H9 (cell line): Measurements from ENCODE around the gene SLC9A9. TPM values are rescaled to one million over a fixed set of nuclear protein-coding genes. Genes with fewer than 3 reads are reported as not detected.

Experiments
- DNase-seq: peaks from one replicate; pipeline ENCODE4 v3.0.0-alpha.2; 2017
- H2AFZ ChIP-seq: one replicate; pipeline ENCODE4 v1.6.1; 2013; ENCODE audit warnings: mild to moderate bottlenecking, low read length, control low read depth, moderate library complexity
- H2AK5ac ChIP-seq: 2 replicates; pipeline ENCODE4 v1.6.1; 2013; ENCODE audit warnings: low read length, control low read depth, mixed read lengths; ENCODE audit not compliant: insufficient read length
- H2BK120ac ChIP-seq: one replicate; pipeline ENCODE4 v1.6.1; 2013; ENCODE audit warnings: low read depth, mild to moderate bottlenecking, low read length, control low read depth, inconsistent platforms; ENCODE audit not compliant: poor library complexity, severe bottlenecking
- H2BK12ac ChIP-seq: 2 replicates; pipeline ENCODE4 v1.6.1; 2013; ENCODE audit warnings: low read length, control low read depth, mixed read lengths, low read depth; ENCODE audit not compliant: insufficient read length
- H2BK15ac ChIP-seq: 2 replicates; pipeline ENCODE4 v1.6.1; 2013; ENCODE audit warnings: low read depth, low read length, control low read depth
- H2BK20ac ChIP-seq: one replicate; pipeline ENCODE4 v1.6.1; 2013; ENCODE audit warnings: low read depth, mild to moderate bottlenecking, low read length, control low read depth, inconsistent platforms; ENCODE audit not compliant: poor library complexity, severe bottlenecking
- H2BK5ac ChIP-seq: 2 replicates; pipeline ENCODE4 v1.6.1; 2013; ENCODE audit warnings: low read length, control low read depth, mixed read lengths; ENCODE audit not compliant: insufficient read length
- H3K14ac ChIP-seq: 2 replicates; pipeline ENCODE4 v1.6.1; 2013; ENCODE audit warnings: low read length, control low read depth; ENCODE audit not compliant: insufficient read depth
- H3K18ac ChIP-seq: 2 replicates; pipeline ENCODE4 v1.6.1; 2013; ENCODE audit warnings: low read depth, mild to moderate bottlenecking, mixed read lengths, low read length, control low read depth; ENCODE audit not compliant: insufficient read length
- H3K23ac ChIP-seq: 2 replicates; pipeline ENCODE4 v1.6.1; 2013; ENCODE audit warnings: low read length, control low read depth, mixed read lengths, low read depth; ENCODE audit not compliant: insufficient read length
- H3K23me2 ChIP-seq: 2 replicates; pipeline ENCODE4 v1.6.1; 2013; ENCODE audit warnings: low read depth, mild to moderate bottlenecking, mixed read lengths, low read length, control low read depth; ENCODE audit not compliant: insufficient read length, poor library complexity, severe bottlenecking
- H3K27ac ChIP-seq: 2 replicates; pipeline ENCODE4 v1.5.1; 2013; ENCODE audit warnings: low read length, control low read depth, mixed read lengths, low read depth; ENCODE audit not compliant: insufficient read length
- H3K27me3 ChIP-seq: 2 replicates; pipeline ENCODE4 v1.6.1; 2013; ENCODE audit warnings: low read length, control low read depth, inconsistent platforms; ENCODE audit not compliant: insufficient read depth
- H3K4ac ChIP-seq: 2 replicates; pipeline ENCODE4 v1.6.1; 2013; ENCODE audit warnings: low read depth, mild to moderate bottlenecking, control low read depth, inconsistent platforms, low read length, moderate library complexity
- H3K4me1 ChIP-seq: 2 replicates; pipeline ENCODE4 v1.6.1; 2013; ENCODE audit warnings: low read length, control low read depth, inconsistent platforms; ENCODE audit not compliant: insufficient read depth
- H3K4me2 ChIP-seq: 2 replicates; pipeline ENCODE4 v1.6.1; 2013; ENCODE audit warnings: low read length, control low read depth, mixed read lengths; ENCODE audit not compliant: insufficient read length, insufficient read depth
- H3K56ac ChIP-seq: 2 replicates; pipeline ENCODE4 v1.6.1; 2013; ENCODE audit warnings: low read depth, mild to moderate bottlenecking, mixed read lengths, low read length, control low read depth; ENCODE audit not compliant: insufficient read length
- H3K79me1 ChIP-seq: 2 replicates; pipeline ENCODE4 v1.6.1; 2013; ENCODE audit warnings: low read depth, mild to moderate bottlenecking, moderate library complexity, low read length, control low read depth, inconsistent platforms; ENCODE audit not compliant: insufficient read depth, poor library complexity, severe bottlenecking
- H3K79me2 ChIP-seq: 2 replicates; pipeline ENCODE4 v1.6.1; 2013; ENCODE audit warnings: low read length, control low read depth, inconsistent platforms; ENCODE audit not compliant: insufficient read depth
- H3K9ac ChIP-seq: 2 replicates; pipeline ENCODE4 v1.6.1; 2013; ENCODE audit warnings: low read length, control low read depth, mixed read lengths; ENCODE audit not compliant: insufficient read length; ENCODE audit errors: extremely low read depth
- H3K9me3 ChIP-seq: one replicate; pipeline ENCODE4 v1.6.1; 2013; ENCODE audit warnings: low read depth, low read length, inconsistent platforms; ENCODE audit not compliant: control insufficient read depth
- H3T11ph ChIP-seq: one replicate; pipeline ENCODE4 v1.6.1; 2013; ENCODE audit warnings: mild to moderate bottlenecking, low read length, control low read depth, inconsistent platforms
- H4K20me1 ChIP-seq: one replicate; pipeline ENCODE4 v1.6.1; 2013; ENCODE audit not compliant: control insufficient read depth, insufficient read length, insufficient read depth
- H4K5ac ChIP-seq: 2 replicates; pipeline ENCODE4 v1.6.1; 2013; ENCODE audit warnings: low read depth, mild to moderate bottlenecking, mixed read lengths, low read length, control low read depth; ENCODE audit not compliant: insufficient read length
- H4K8ac ChIP-seq: replicated peaks from 2 replicates; pipeline ENCODE4 v1.6.1; 2013; ENCODE audit warnings: low read length, control low read depth, mixed read lengths, low read depth; ENCODE audit not compliant: insufficient read length
- H4K91ac ChIP-seq: 2 replicates; pipeline ENCODE4 v1.6.1; 2013; ENCODE audit warnings: low read depth, mild to moderate bottlenecking, moderate library complexity, mixed read lengths, low read length, control low read depth; ENCODE audit not compliant: insufficient read length
- H3K27ac Mint-ChIP-seq, 3 experiments: 2 replicates in 2 of 3; 3 replicates in 1 of 3; pipeline ENCODE4 v1.8.0; 2020 to 2021; ENCODE audit warnings: mixed read lengths in 3 of 3, mild to moderate bottlenecking in 1 of 3, moderate library complexity in 1 of 3
- H3K27me3 Mint-ChIP-seq: 2 replicates; pipeline ENCODE4 v1.8.0; 2021; ENCODE audit warnings: low read depth, mild to moderate bottlenecking, moderate library complexity, mixed read lengths
- H3K36me3 Mint-ChIP-seq, 3 experiments: 2 replicates in 2 of 3; 3 replicates in 1 of 3; pipeline ENCODE4 v1.8.0; 2020 to 2021; ENCODE audit warnings: low read depth in 3 of 3, mixed read lengths in 3 of 3; ENCODE audit not compliant: insufficient read depth in 1 of 3
- H3K4me1 Mint-ChIP-seq, 2 experiments: 2 replicates each; pipeline ENCODE4 v1.8.0; 2020; ENCODE audit warnings: mixed read lengths in 2 of 2
- H3K4me3 Mint-ChIP-seq, 2 experiments: 2 replicates in 1 of 2; 3 replicates in 1 of 2; pipeline ENCODE4 v1.8.0; 2020 to 2021; ENCODE audit warnings: mild to moderate bottlenecking in 2 of 2, mixed read lengths in 2 of 2, moderate library complexity in 1 of 2
- H3K9me3 Mint-ChIP-seq, 2 experiments: 2 replicates in 1 of 2; 3 replicates in 1 of 2; pipeline ENCODE4 v1.8.0; 2020; ENCODE audit warnings: mild to moderate bottlenecking in 2 of 2, mixed read lengths in 2 of 2, moderate library complexity in 1 of 2
- WGBS: extraction: QIAGEN DNeasy Blood & Tissue Kit; methylation state at CpG from one replicate; pipeline ENCODE4 v1.1.7; 2013; ENCODE audit warnings: missing lambda C conversion rate, low lambda C conversion rate, mixed read lengths; ENCODE audit not compliant: insufficient read length; ENCODE audit errors: extremely low coverage; 5-methylcytosine and 5-hydroxymethylcytosine counted together
- total RNA-seq: library from RNA; stranded (reverse); gene quantifications from 2 replicates; pipeline ENCODE4 v1.2.1, GENCODE V29; 2021
- TF ChIP-seq, protein P1 (sequence below): fragments of 200-600 bp; sonication (generic); conservative IDR thresholded peaks from 3 replicates; pipeline ENCODE4 v1.8.0; 2021; ENCODE audit warnings: antibody characterized with exemption, mild to moderate bottlenecking

SLC9A9 gene
- total RNA-seq, 1 experiment from 2014 or later, result 0.35 TPM

DNA sequence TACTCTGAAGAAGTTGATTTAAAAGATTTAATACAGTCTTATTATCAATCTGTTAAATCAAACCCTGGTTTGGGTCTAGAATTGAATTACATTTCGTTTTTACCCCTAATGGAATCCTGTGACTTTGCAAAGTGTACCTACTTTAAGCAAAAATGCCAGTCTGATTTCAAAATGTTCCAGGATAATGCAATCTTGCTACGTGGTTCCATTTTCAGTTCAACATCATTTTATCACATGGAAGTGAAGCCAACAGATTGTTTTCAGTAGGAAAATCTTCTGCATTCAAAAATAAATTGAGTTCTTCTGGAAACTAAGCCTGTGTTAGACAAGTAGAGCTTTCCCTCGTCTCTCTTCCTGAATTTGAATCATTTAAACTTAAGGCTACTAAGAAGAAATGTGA lies 372.3 kb downstream of the SLC9A9 start:
- H3K4ac ChIP-seq, result no peak overlapping the region
- H3K4me1 ChIP-seq, result no peaks in the 10 kb centered on the region; the same call in 1 of the 2 replicates
- H3K14ac ChIP-seq, result no peak overlapping the region
- no peak overlapping the region for H2BK15ac ChIP-seq
- no peaks in the 10 kb centered on the region for H3K9me3 ChIP-seq
- H3K18ac ChIP-seq, result no peak overlapping the region
- H2BK20ac ChIP-seq, result no peak overlapping the region
- H3K27ac Mint-ChIP-seq, result no peak overlapping the region
- no peak overlapping the region for H3K23ac ChIP-seq
- H3K4me2 ChIP-seq, result no peak overlapping the region
- H4K5ac ChIP-seq, result no peak overlapping the region
- no peak overlapping the region for H4K91ac ChIP-seq
- no peak overlapping the region for H3K9ac ChIP-seq
- H3K4me3 Mint-ChIP-seq, result no peak overlapping the region
- no peak overlapping the region for H2AFZ ChIP-seq
- H3K79me2 ChIP-seq, result no peaks in the 10 kb centered on the region
- no peaks in the 10 kb centered on the region for H4K20me1 ChIP-seq
- H3K9me3 Mint-ChIP-seq, result no peaks in the 10 kb centered on the region
- no peaks in the 10 kb centered on the region for H3K79me1 ChIP-seq
- no peaks in the 10 kb centered on the region for H3K27me3 Mint-ChIP-seq
- H3K23me2 ChIP-seq, result no peaks in the 10 kb centered on the region
- H4K8ac ChIP-seq, result no peak overlapping the region
- no peak overlapping the region for H2AK5ac ChIP-seq
- H2BK5ac ChIP-seq, result no peak overlapping the region
- no CpG with 5 or more reads among the region's 3 CpGs for WGBS
- no peak overlapping the region for H3K56ac ChIP-seq
- H3K36me3 Mint-ChIP-seq, result no peaks in the 10 kb centered on the region
- TF ChIP-seq, protein P1, sequence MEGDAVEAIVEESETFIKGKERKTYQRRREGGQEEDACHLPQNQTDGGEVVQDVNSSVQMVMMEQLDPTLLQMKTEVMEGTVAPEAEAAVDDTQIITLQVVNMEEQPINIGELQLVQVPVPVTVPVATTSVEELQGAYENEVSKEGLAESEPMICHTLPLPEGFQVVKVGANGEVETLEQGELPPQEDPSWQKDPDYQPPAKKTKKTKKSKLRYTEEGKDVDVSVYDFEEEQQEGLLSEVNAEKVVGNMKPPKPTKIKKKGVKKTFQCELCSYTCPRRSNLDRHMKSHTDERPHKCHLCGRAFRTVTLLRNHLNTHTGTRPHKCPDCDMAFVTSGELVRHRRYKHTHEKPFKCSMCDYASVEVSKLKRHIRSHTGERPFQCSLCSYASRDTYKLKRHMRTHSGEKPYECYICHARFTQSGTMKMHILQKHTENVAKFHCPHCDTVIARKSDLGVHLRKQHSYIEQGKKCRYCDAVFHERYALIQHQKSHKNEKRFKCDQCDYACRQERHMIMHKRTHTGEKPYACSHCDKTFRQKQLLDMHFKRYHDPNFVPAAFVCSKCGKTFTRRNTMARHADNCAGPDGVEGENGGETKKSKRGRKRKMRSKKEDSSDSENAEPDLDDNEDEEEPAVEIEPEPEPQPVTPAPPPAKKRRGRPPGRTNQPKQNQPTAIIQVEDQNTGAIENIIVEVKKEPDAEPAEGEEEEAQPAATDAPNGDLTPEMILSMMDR, result no peak
- no peak overlapping the region for H2BK12ac ChIP-seq
- peaks cover 24 to 28% of the 10 kb centered on the region in 2 experiments for H3K4me1 Mint-ChIP-seq
- no peak overlapping the region for H2BK120ac ChIP-seq
- H3K27me3 ChIP-seq, result no peaks in the 10 kb centered on the region
- no peak overlapping the region for H3K27ac ChIP-seq
- no peak overlapping the region for H3T11ph ChIP-seq
- DNase-seq, result no peak
